ENCODE results near the gene RLN3.
"Not testable (repeated sequence)": the region's sequence is repeated elsewhere in the genome, so short reads cannot be mapped to it uniquely, and the experiment has no call there.

The RLN3 gene

GRCh38 chr19:13995878-13996765, 31.8 kb upstream of the RLN3 start:
- no peak for DNase-seq

- DNase-seq, result no peak
Observed at GRCh38 chr19:13996928-13997630, 30.9 kb upstream of the RLN3 start.

- no peak for DNase-seq
Observed at GRCh38 chr19:13997631-13997962, 30.4 kb upstream of the RLN3 start.

- DNase-seq, result no peak
Observed at GRCh38 chr19:13998426-13998825, 29.5 kb upstream of the RLN3 start.

GRCh38 chr19:13999085-13999484, 28.9 kb upstream of the RLN3 start:
- no peak for DNase-seq

GRCh38 chr19:14000691-14001375, 27.1 kb upstream of the RLN3 start:
- DNase-seq, result no peak

GRCh38 chr19:14002571-14003250, 25.2 kb upstream of the RLN3 start:
- DNase-seq, result no peak

GRCh38 chr19:14003251-14004055, 24.5 kb upstream of the RLN3 start:
- DNase-seq, result no peak

- DNase-seq, result peak; percentile 78
Observed at GRCh38 chr19:14004619-14005348, 23.2 kb upstream of the RLN3 start.

GRCh38 chr19:14005349-14006084, 22.4 kb upstream of the RLN3 start:
- DNase-seq, result peak; percentile 67

GRCh38 chr19:14006085-14006765, 21.7 kb upstream of the RLN3 start, which contains the start of gene RFX1:
RFX1 (minus strand) TSS chr19:14006320; CDS start chr19:13993843, 12,477 bp downstream.
- peak; percentile 99 for DNase-seq

GRCh38 chr19:14006766-14007562, 21.0 kb upstream of the RLN3 start:
- DNase-seq, result no peak

GRCh38 chr19:14012378-14012915, 15.5 kb upstream of the RLN3 start:
- no peak for DNase-seq

- no peak for DNase-seq
Observed at GRCh38 chr19:14015524-14016035, 12.4 kb upstream of the RLN3 start.

GRCh38 chr19:14019100-14019499, 8.8 kb upstream of the RLN3 start:
- no peak for DNase-seq

- not testable (repeated sequence) for DNase-seq
Observed at GRCh38 chr19:14019739-14020138, 8.2 kb upstream of the RLN3 start.

- no peak for DNase-seq
Observed at GRCh38 chr19:14021474-14021873, 6.5 kb upstream of the RLN3 start.

- no peak for DNase-seq
Observed at GRCh38 chr19:14022469-14022868, 5.5 kb upstream of the RLN3 start.
